ENCODE data around the gene OR7D4. TPM values are rescaled to one million over a fixed set of nuclear protein-coding genes. Genes with fewer than 3 reads are reported as not detected.

OR7D4 gene
- total RNA-seq, result not detected in 2 replicates

GRCh38 chr19:9219489-9219888 is at the start of gene OR7D4:
TSS of gene OR7D4 (minus strand) at chr19:9219589. CDS start at chr19:9214837, 4,752 bp downstream.

DNA sequence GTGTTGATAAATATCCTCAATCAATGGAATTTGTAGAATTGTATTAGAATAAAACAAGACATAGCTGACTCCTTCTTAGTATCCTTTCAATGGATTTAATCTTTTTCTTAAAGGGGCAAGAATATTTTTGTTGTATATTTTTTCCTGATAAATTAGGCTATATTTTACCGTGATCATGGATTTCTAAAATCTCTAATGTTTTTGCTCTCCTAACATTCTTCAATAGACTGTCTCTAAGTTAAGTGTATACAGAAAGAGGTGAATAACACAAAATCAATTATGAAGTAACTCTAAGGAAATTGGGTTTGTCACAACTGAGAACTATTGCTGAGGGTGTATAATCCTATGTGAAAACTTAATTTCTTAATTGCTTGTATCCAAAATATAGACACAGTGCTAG is 31.2 kb upstream of the OR7D4 start, which contains the start of gene OR7E24:
OR7E24 (plus strand) TSS at position 301 of the 400 bp plus-strand sequence. CDS start 114 bp downstream, outside the sequence.

DNA sequence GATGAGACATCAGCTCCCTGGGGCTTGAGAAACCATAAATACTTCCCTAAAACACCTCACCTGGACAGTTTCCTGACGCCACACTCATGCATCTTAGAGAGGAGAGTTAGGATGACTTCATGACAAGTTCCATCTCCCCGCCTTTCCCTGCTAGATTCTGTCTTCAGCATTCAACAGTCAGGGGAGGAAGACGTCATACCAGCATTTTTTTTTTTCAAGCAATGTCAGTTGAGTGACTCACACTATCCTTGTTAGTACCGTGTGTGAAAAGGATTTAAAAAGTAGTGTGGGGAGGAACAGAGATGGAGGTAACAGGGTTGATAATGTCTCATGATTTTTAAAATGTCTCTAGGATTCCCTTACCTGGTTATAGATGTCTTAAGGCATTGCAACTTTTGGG is 40.5 kb downstream of the OR7D4 start, which contains the start of gene OR7D2:
OR7D2 (plus strand) TSS at position 79 of the 400 bp plus-strand sequence. CDS start 6,803 bp downstream, outside the sequence.

Other genes starting within 250 kb of the OR7D4 start
- under 0.01 TPM in 1 of 2 replicates, not detected in the other for gene MUC16, start 209.2 kb downstream of the OR7D4 start, total RNA-seq
- not detected in 2 replicates for gene OR1M1, start 132.5 kb downstream of the OR7D4 start, total RNA-seq
- gene OR7G2, start 112.1 kb downstream of the OR7D4 start, total RNA-seq, result not detected in 2 replicates
- not detected in 2 replicates for gene OR7G1, start 103.8 kb downstream of the OR7D4 start, total RNA-seq
- gene OR7G3, start 92.6 kb downstream of the OR7D4 start, total RNA-seq, result not detected in 2 replicates
- 13.0 and 13.1 TPM in 2 replicates for gene ZNF317, start 79.2 kb downstream of the OR7D4 start, total RNA-seq
- not detected in 2 replicates for gene OR7D2, start 40.6 kb downstream of the OR7D4 start, total RNA-seq
- gene OR7E24, start 31.3 kb upstream of the OR7D4 start, total RNA-seq, result not detected in 2 replicates
- 5.7 and 6.9 TPM in 2 replicates for gene ZNF699, start 90.2 kb upstream of the OR7D4 start, total RNA-seq
- gene ZNF559, start 104.6 kb upstream of the OR7D4 start, total RNA-seq, result 9.0 and 10.6 TPM in 2 replicates
- gene ZNF177, start 143.4 kb upstream of the OR7D4 start, total RNA-seq, result 1.5 and 2.0 TPM in 2 replicates
- 8.2 and 9.3 TPM in 2 replicates for gene ZNF266, start 216.0 kb upstream of the OR7D4 start, total RNA-seq